ENCODE measurements around the gene KRT74. TPM values are rescaled to one million over a fixed set of nuclear protein-coding genes. Genes with fewer than 3 reads are reported as not detected.
A peak's percentile ranks its signal among the peaks of the same experiment; 100 is the strongest.

The KRT74 gene
- total RNA-seq, 1 donor from 2014 or later, result not detected

DNA sequence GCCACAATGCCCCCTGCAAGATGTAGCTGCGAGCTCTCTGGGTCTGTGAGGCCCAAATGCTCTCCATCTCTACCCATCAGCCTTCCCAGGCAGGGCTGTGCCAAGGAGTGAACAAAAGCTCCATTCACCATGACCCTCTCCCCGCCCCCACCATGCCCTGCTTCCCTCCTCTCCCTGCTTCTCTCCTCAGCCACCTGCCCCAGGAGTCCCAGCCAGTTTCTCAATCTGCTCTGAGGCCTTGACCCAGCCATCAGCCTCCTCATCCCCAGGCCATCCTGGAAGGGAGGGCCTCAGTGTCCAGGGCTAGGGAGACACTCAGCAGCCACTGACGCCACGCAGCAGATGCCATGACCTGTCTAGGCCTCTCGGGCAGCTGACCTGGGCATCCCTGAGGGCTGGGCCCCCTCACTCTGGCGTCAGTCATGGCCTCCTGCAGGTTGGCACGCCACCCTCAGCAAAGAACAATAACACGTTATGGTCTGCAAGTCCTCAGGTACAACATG, 45.0 kb downstream of the KRT74 start:
- Mint-ChIP-seq H3K27me3 (peaks cover 12% of the 10 kb centered on the region), H3K27ac (no peak overlapping the region), H3K9me3 (ENCODE audit: low read depth) (no peaks in the 10 kb centered on the region), H3K36me3 (ENCODE audit: insufficient read depth) (no peaks in the 10 kb centered on the region), H3K4me3 (ENCODE audit: low read depth) (no peak overlapping the region), H3K4me1 (ENCODE audit: low read depth) (no peaks in the 10 kb centered on the region)
- DNase-seq (ENCODE audit: low spot score, unreplicated experiment), result no peak
- TF ChIP-seq, protein P1, sequence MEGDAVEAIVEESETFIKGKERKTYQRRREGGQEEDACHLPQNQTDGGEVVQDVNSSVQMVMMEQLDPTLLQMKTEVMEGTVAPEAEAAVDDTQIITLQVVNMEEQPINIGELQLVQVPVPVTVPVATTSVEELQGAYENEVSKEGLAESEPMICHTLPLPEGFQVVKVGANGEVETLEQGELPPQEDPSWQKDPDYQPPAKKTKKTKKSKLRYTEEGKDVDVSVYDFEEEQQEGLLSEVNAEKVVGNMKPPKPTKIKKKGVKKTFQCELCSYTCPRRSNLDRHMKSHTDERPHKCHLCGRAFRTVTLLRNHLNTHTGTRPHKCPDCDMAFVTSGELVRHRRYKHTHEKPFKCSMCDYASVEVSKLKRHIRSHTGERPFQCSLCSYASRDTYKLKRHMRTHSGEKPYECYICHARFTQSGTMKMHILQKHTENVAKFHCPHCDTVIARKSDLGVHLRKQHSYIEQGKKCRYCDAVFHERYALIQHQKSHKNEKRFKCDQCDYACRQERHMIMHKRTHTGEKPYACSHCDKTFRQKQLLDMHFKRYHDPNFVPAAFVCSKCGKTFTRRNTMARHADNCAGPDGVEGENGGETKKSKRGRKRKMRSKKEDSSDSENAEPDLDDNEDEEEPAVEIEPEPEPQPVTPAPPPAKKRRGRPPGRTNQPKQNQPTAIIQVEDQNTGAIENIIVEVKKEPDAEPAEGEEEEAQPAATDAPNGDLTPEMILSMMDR (IDR thresholded peaks at IDR 0.05; ENCODE audit: unreplicated experiment), result no peak

DNA sequence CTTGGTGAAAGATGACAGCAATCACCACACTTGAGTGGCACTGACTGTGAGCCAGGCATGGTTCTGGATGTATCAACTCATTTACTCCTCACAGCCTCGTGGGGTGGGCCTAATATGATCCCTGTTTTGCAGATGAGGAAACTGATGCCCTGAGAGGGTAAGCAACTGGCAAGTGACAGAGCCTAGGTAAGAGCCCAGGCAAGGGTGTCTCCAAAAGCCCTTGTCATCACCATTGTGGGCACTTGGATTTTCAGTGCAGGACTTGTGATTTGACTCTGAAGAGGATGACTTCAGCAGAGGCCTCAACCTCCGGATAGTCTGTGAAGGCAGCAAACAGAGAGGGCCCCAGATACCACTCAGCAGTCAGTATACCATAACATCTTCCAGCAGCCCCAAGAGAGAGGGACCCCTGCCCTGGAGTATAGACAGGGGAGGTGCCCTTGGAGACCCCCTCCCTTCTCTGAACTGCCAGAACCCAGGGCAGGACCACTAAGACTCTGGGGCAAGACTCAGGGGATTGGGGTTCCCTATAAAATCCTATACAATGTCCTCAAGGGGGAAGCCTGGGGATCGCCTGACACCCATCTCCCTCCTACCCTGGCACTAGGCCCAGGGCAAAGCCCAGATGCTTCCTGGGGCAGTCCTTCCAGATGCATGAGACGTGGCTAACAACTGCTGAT, 46.4 kb downstream of the KRT74 start:
- Mint-ChIP-seq H3K27ac (no peak overlapping the region), H3K36me3 (ENCODE audit: insufficient read depth) (no peaks in the 10 kb centered on the region), H3K4me3 (ENCODE audit: low read depth) (no peak overlapping the region), H3K9me3 (ENCODE audit: low read depth) (no peaks in the 10 kb centered on the region), H3K27me3 (peaks cover 14% of the 10 kb centered on the region), H3K4me1 (ENCODE audit: low read depth) (no peaks in the 10 kb centered on the region)
- TF ChIP-seq, protein P1 (IDR thresholded peaks at IDR 0.05; ENCODE audit: unreplicated experiment), result no peak
- no peak for DNase-seq (ENCODE audit: low spot score, unreplicated experiment)

DNA sequence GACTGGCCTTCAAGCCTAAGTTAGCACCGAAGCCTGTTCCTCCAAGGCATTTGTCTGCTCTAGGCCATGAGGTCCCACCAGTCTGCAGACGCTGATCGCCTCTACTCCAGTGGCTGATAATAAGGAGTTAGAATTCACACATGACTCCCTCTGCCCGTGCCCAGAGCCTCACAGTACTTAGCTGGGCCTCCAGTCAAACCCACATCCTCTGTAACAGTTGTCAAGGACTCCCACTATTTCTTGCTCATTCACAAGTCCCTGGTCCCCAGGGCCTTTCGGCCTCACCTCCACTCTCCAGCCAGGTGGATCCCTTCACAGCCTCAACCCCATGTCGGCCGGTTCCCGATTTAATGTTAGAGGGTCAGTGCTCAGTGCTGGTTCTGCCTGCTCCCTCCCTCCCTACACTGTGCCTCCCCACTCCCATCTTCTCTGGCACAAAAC, 47.1 kb downstream of the KRT74 start:
- peaks cover 14% of the 10 kb centered on the region for H3K27me3 Mint-ChIP-seq
- no peak for DNase-seq (ENCODE audit: low spot score, unreplicated experiment)
- TF ChIP-seq, protein P1 (IDR thresholded peaks at IDR 0.05; ENCODE audit: unreplicated experiment), result no peak
- no peak overlapping the region for H3K4me3 Mint-ChIP-seq (ENCODE audit: low read depth)
- peak overlapping the region; percentile 35 for H3K27ac Mint-ChIP-seq
- no peaks in the 10 kb centered on the region for H3K9me3 Mint-ChIP-seq (ENCODE audit: low read depth)
- H3K36me3 Mint-ChIP-seq (ENCODE audit: insufficient read depth), result no peaks in the 10 kb centered on the region
- H3K4me1 Mint-ChIP-seq (ENCODE audit: low read depth), result no peaks in the 10 kb centered on the region

DNA sequence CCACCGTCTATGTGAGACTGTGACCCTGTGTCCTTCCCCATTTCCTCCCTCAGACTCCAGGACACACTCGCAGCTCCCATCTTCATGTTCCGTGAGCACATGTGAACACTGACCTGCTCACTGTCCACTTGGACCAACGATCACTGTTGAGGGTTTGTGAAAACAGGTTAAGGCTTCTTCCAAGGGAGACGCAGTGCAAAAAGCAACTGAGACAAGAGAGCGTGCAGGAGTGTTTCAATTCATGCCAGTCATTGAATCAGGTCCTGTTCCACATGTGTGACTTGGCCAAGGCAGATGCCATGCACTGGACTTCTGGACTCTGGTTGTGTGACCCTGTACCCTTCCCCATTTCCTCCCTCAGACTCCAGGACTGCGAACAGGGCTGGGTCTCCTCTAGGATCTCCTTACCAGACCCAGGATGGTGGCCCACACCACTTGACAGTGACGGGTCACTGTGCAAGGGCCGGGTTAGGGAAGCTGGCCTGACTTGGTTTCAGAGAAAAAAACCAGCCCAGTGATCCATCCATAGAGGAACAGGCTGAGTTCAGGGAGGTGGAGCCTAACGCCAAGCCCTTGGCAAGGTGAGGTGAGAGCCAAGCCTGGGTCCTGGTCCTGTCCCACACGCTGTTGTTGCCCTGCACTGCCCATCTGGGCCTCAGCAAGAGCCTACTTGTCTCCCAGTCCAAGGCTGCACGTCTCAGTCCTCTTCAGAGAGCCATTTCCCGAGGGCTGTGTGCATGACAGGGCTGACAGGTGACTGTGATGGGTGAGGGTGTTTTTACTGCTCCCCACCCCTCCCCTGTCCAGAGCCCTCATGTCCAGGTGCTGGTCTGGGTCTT, 47.8 kb downstream of the KRT74 start:
- H3K27ac Mint-ChIP-seq, result no peak overlapping the region
- TF ChIP-seq, protein P1 (IDR thresholded peaks at IDR 0.05; ENCODE audit: unreplicated experiment), result no peak
- H3K36me3 Mint-ChIP-seq (ENCODE audit: insufficient read depth), result no peaks in the 10 kb centered on the region
- no peaks in the 10 kb centered on the region for H3K4me1 Mint-ChIP-seq (ENCODE audit: low read depth)
- DNase-seq (ENCODE audit: low spot score, unreplicated experiment), result no peak
- H3K9me3 Mint-ChIP-seq (ENCODE audit: low read depth), result no peaks in the 10 kb centered on the region
- H3K4me3 Mint-ChIP-seq (ENCODE audit: low read depth), result no peak overlapping the region
- peaks cover 12% of the 10 kb centered on the region for H3K27me3 Mint-ChIP-seq

DNA sequence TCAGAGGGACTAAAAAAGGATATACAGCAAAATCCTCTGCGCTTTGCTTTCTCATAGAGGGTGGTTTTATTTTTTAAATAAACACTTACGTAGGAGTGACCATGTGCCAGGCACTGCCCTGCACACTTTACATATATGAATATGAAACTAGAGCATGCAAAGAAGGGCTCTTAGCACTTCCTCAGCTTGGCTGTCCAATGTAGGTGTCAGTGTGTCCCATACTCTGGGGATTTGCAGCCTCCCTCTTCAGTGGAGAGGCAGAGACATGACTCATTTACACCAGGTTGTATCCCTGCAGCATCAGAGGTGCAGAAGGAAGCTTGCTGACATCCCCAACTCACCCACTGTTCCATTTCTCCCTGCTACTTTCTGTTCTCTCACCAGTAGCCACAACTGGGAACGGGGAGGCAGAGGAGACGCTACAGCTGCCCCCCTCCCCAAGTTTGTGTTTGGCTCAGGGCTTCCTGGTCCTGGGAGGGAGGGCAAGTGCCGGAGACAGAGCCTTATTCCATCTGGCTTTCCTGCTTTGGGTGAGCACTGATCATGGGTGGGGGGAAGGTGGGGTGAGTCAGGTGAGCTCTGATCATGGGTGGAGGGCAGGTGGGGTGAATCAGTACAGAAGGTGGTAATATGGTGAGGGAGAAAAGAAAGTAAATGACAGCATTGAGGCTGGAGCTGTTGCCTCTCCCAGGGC, 48.6 kb downstream of the KRT74 start:
- no peak for DNase-seq (ENCODE audit: low spot score, unreplicated experiment)
- H3K27ac Mint-ChIP-seq, result no peak overlapping the region

More for the DNA sequence above, 48.6 kb downstream of the KRT74 start:
- peaks cover 16% of the 10 kb centered on the region for H3K27me3 Mint-ChIP-seq
- H3K4me1 Mint-ChIP-seq (ENCODE audit: low read depth), result no peaks in the 10 kb centered on the region
- TF ChIP-seq, protein P1 (IDR thresholded peaks at IDR 0.05; ENCODE audit: unreplicated experiment), result no peak
- no peak overlapping the region for H3K4me3 Mint-ChIP-seq (ENCODE audit: low read depth)
- H3K9me3 Mint-ChIP-seq (ENCODE audit: low read depth), result no peaks in the 10 kb centered on the region
- no peaks in the 10 kb centered on the region for H3K36me3 Mint-ChIP-seq (ENCODE audit: insufficient read depth)

All from progenitor cell of endocrine pancreas (in vitro differentiated cells).